NCI-H774 (cell line): ENCODE results near the gene DNAI2.
"Not testable (repeated sequence)": the region's sequence is repeated elsewhere in the genome, so short reads cannot be mapped to it uniquely, and the experiment has no call there.

Experiments used
- DNase-seq: peaks from one replicate; lab custom pipeline; 2025; lab: John Stamatoyannopoulos, UW

DNAI2 gene

DNA sequence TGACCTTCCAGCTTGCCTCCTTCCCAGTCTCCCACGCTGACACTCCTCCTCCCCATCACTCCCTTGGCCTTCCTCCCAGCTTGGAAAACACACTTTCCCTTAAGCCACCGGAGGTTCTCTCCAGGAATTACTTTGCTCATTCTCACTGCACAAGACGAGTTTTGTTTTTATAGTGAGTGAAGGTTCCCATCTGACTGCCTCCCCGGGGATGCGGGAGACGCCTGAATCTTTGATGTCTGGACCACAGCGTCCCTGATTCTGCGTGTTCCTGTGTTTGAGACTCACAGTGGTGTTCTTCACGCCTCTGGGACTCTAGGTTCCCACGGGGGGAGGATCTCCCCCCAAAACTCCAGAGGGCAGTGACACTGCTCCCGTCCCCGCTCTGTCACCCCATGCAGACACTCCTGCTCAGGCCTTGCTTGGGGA lies 2.0 kb downstream of the DNAI2 start:
- DNase-seq: no peak

DNA sequence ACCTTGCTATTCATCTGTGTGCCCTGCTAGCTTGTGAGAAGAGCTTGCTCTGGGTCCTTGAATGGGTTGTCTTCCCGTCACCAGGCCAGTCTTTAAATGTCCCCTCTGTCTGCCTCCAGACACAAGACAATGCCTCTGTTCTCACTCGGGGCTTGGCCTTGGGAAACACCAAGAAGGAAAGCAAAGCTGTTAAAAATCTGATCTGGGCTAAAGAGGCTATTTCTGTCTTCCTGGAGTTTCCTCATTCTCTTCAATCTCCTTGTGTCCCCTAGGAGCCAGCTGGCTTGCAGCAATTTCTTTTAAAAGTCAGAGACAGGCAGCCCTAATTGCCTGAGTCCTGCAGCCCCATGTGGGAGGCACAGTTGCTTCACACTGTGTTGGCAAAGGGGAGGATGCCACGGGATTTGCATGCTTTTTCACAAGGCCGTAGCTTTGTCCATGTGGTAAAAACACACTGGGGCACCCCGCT lies 2.5 kb downstream of the DNAI2 start:
- no peak for DNase-seq

DNA sequence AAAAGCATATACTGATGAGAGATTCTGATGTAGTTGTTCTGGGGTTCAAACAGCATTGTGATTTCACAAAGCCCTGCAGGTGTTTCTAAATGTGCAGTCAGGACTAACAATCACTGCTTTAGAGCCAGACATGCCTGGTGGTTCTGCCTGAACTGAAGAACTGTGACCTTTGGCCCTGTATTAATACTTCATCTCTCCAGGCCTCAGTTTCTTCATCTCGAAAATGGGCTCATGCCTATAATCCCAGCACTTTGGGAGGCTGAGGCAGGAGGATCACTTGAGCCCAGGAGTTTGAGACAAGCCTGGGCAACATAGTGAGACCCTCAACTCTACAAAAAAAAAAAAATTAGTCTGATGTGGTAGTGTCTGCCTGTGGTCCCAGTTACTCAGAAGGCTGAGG lies 3.9 kb downstream of the DNAI2 start:
- DNase-seq: no peak

DNA sequence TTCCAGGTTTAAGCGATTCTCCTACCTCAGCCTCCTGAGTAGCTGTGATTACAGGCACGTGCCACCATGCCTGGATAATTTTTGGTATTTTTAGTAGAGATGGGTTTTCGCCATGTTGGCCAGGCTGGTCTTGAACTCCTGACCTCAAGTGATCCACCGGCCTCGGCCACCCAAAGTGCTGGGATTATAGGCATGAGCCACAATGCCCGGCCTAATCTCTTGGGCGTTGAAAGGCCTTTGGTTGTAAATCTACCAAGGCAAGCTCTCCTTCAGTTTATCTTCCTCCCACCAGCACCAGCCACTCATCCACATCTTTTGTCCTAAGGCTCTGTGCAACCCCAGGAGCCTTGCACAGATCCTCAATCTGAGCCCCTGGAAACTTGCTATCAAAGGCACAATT lies 5.6 kb downstream of the DNAI2 start:
- DNase-seq: not testable (repeated sequence)

DNA sequence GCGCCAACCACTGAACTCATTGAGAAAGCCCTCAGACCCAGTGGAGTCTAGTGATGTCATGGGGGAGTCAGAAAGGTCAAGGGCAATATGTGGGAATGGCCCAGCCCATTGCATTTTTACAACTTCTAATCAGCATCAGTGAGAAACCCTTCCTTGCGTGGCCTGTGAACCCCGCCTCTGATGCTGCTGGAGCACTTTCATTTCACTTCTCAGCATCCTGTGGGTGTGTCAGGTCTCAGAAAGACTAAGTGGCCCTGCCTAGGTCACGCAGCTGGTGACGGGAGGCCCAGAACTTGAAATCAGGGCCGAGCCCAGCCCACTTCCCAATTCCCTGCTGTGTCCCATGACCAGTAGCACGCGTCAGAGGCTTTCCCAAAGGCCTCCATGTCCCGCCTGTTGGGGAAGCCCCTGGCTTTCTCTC lies 6.1 kb downstream of the DNAI2 start:
- no peak for DNase-seq

DNA sequence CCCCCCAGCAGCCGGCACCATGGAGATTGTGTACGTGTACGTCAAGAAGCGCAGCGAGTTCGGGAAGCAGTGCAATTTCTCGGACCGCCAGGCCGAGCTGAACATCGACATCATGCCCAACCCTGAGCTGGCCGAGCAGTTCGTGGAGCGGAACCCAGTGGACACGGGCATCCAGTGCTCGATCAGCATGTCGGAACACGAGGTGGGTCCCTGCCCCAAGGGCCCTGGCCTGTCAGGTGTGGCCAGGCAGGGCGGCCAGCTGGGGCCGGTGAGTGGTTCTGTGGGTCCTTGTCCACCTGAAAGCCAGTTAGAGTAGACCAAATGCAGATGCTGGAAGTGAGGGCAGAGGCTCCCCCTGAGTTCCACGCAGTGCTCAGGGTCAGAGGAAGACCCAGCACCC lies 7.8 kb downstream of the DNAI2 start:
- DNase-seq: no peak

DNA sequence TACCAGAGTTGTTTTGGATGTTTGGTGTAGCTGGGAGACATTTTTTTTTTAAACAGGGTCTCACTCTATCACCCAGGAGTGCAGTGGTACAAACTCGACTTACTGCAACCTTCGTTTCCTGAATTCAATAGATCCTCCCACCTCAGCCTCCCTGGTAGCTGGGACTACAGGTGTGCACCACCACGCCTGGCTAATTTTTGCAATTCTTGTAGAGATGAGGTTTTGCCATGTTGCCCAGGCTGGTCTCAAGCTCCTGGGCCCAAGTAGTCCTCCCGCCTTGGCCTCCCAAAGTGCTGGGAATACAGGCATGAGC lies 8.2 kb downstream of the DNAI2 start:
- not testable (repeated sequence) for DNase-seq

DNA sequence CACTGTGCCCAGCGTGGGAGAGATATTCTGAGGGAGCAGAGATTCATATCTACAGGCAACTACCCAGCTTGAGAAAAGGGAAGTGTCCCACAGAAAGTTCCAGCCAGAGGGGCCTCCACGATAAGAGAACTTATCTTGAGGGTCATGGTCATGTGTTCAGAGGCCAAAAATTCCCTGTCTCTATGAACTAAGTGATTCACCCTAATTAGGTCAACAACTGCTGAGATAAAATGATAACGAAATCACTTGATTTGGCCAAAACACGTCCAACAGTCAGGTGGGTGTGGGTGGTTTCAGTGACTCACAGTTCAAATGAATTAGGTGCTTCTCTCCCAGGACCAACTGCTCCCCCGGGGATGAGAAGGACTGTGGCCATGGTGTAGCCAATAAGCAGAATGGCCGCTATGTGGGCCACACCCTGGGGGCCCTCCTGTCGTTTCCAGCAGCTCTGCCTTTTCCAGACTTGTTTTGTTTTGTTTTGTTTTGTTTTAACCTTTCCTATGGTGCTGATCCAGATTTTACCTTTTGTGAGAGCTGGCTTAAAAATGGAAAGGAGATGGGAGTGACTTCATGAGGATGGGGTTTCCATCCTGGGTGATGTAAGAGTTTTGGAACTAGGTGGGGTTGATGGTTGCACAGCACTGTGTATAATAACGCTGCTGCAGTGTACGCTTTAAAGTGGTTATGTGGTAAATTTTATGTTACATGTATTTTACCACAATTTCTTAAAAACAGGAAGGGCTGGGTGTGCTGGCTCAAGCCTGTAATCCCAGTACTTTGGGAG lies 8.7 kb downstream of the DNAI2 start:
- no peak for DNase-seq

DNA sequence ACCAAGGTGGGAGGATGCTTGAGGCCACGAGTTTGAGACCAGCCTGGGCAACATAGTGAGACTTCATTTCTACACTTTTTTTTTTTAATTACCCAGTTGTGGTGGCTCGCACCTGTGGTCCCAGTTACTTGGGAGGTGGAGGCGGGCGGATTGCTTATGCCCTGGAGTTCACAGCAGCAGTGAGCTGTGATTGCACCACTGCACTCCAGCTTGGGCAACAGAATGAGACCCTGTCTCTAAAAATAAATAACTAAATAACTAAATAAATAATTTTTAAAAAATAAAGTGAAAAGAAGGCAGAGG lies 9.3 kb downstream of the DNAI2 start:
- no peak for DNase-seq

DNA sequence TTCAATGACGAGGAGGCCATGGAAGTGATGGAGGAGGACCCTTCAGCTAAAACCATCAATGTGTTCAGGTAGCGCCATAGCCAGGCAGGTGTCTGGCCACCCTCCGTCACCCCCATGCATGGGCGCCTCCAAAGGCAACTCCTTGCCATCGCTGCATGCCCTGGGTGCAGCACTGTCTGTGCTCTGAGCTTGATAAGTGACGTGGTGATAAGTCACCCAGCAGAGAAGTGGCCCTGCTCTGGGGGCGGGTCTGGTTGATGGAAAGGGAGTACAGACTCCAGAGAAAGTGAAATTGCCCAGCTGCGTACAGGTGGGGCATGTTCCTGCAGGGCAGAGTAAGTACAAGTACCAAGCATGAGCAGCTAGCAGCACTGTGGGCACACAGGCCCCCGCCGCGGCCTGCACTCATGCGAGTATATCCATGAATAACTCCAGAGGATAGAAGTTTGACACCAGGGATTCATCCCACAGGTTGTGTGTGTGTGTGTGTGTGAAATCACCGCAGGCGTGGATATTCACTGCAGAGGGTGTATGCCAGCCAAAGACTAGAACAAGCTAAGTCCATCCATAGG lies 13.1 kb downstream of the DNAI2 start:
- DNase-seq: no peak

DNA sequence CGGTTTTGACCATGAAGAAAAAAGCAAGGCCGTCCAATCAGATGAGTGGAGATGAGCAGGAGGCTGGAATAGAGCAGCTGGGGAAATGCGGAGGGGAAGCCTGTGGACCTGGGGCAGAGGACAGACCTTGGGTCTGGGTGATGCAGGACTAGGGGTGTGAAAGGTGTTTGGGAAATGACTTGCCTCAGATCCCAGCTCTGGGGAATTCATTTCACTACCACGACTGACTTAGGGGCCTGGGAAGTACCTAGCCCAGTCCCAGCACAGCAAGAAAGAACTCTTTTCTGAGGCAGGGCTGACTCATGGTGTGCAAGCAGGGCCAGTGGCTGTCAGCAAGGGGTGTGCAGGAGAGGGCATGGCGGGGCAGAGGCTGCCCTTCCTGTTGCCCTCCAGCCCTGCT lies 14.8 kb downstream of the DNAI2 start:
- no peak for DNase-seq

DNA sequence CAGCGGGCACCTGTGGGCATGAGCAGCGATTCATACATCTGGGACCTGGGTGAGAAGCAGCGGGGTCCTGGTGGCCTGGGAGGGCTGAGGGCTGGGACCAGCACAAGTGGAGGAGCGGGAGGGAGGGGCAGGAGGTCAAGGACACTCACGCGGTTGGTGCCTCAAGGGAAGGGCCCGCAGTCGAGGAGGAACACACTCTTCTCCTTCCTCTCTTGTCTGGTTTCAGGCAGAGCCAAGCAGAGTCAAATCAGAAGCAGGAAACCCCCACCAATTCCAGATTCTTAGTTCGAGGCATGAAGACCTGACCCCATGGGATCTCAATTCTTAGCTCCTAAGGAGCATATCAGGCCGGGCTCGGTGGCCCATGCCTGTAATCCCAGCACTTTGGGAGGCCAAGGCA lies 15.7 kb downstream of the DNAI2 start:
- no peak for DNase-seq

DNA sequence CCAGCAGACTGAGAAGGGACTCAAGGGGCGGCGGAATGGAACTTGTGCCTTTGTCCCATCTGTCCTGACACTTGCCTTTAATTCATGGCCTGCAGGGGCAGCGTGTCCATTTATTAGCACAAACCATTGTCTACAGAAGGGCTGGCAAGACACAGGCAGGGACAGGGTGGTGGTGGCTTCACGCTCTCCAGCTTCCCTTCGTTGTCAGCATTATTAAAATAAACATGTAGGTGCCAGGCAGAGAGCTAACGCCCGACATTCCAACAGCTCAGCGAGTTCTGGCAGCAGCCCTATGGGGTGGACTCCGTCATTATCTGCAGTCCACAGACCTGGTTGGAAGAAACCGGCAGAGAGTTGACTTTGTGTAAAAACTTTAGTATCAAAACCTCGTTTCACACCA lies 16.3 kb downstream of the DNAI2 start:
- no peak for DNase-seq

DNA sequence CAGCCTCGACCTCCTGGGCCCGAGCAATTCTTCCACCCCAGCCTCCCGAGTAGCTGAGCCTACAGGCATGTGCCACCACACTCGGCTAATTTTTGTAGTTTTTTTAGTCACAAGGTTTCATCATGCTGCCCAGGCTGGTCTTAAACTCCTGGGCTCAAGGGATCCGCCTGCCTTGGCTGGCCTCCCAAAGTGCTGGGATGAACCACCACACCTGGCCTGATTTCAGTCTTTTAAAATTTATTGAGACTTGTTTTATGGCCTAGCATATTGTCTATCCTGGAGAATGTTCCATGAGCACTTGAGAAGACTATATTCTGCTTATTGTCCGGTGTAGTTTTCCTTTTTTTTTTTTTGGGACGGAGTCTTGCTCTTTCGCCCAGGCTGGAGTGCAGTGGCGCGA lies 18.5 kb downstream of the DNAI2 start:
- DNase-seq: no peak

DNA sequence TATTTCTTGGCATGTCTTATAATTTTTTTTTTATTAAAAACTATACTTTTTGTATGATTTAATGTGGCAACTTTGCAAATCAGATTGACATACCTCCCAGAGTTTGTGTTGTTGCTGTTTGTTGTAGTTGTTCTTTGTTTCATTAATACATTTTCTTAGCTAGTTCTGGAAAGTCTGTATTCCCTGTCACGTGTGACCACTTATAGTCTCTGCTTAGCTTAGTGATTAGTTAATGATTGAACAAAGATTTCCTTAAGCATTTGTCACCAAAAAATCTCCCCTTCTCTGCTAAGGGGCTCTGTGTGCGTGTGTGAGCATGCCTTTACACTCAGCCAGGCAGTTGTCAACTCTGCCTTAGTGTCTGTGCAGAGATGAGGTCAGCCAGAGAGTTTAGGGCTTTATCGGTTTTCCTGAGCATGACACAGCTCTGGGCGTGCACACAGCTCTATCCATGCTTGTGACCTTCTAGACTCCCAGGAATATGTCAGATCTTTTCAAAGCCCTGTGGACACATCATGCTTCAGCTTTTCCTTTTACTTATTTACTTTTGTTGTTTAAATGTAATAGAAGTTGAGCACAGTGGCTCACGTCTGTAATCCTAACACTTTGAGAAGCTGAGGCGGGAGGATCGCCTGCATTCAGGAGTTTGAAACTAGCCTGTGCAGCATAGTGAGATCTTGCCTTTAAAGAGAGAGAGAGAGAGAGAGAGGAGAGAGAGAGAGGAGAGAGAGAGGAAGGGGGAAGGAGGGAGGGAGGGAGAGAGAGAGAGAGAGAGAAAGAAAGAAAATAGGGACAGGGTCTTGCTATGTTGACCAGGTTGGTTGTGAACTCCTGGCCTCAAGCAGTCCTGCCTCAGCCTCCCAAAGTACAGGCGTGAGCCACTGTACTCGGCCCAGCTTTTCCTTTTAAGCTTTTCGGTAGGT lies 21.9 kb downstream of the DNAI2 start:
- DNase-seq: no peak

DNA sequence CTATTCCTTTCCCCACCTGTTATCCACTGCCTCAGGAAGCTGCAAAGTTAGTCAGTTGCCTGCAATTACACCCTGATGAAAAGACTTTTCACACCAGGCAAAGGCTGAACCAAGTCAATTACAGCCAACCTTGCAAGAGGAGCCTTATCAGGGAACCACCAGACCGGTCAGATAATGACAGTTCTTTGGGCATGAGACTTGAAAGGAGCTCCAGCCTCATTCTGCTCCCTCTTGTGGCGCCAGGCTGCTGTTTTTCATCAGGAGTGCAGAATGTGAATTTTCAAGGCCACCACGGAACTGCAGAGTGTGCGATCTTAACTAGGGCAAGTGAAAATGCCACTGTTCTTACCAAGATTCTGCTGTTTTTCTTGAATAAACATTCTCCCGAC lies 22.5 kb downstream of the DNAI2 start:
- peak; percentile 26 for DNase-seq

DNA sequence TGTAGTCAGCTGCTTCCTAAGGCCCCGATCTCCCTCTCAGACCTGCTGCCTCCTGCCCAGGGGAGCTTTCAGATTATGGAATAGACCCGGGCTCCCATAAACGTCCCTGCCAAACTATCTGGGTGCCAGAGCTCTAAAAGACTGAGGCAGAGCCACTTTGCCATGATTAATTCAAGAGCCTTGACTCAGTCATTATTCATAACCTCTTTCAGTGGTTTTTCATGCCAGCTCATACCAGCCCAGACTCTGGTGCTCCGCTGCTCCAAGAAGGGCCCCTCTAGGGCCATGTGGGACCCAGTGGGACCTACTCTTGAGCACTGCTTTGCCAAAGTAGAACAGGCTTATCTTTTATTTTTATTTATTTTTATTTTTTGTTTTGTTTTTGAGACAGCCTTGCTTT lies 23.9 kb downstream of the DNAI2 start:
- DNase-seq: no peak

DNA sequence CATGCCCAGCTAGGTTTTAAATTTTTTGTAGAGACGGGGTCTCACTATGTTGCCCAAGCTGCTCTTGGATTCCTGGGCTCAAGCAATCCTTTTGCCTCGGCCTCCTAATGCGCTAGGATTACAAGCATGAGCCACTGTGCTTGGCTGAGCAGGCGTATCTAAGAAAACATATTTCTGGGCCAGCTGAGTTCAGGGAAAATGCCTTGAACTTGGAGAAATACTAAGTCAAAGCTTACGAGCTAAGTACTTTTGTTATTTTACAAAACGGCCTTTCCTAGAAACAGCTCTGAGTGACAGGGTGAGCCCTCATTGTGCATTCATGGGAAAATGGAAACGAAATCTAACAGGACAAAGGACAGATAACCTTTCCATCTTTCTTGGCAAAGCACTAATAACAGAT lies 24.7 kb downstream of the DNAI2 start:
- DNase-seq: no peak

DNA sequence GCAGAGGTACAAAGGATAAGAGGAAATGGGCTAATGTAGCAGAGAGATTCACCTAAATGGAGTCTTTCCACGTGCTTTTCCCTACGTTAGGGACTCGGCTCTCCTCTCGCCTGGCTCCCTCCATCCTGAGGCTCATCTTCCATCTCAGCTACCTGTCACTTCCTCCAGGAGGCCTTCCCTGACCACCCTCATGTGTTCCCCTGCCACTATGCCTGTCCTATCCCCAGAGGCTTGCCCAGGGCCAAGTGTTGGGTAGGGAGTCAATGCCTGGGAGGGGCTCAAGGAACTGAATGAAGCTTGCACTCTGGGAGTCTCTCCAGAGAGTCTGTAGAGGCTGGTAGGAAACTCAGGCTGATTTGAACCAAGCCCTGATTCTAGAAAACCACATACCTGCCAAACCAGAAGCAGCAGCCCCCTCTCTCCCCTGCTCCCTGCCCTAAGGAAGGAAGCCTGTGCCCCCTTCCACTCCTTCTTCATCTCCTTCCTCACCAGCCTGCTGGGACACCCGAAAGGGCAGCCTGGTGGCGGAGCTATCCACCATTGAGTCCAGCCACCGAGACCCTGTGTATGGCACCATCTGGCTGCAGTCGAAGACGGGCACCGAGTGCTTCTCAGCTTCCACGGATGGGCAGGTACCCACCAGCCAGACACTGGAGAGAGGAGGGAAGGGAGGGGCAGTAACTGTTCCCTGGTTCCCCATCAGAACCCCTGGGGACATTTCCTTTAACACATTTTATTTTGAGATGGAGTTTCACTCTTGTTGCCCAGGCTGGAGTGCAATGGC lies 25.4 kb downstream of the DNAI2 start:
- DNase-seq: no peak

DNA sequence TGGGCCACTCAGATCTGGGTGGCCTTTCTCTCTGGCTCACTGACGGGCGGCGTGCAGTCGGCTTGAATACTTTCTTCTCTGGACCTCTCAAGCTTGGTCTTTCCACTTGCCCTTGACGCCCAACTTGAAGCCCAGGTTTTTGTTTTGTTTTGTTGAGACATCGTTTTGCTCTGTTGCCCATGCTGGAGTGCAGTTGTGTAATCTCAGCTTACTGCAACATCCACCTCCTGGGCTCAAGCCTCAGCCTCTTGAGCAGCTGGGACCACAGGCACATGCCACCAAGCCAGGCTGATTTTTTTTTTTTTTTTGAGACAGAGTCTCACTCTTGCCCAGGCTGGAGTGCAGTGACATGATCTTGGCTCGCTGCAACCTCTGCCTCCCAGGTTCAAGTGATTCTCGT lies 29.3 kb downstream of the DNAI2 start:
- DNase-seq: no peak

DNA sequence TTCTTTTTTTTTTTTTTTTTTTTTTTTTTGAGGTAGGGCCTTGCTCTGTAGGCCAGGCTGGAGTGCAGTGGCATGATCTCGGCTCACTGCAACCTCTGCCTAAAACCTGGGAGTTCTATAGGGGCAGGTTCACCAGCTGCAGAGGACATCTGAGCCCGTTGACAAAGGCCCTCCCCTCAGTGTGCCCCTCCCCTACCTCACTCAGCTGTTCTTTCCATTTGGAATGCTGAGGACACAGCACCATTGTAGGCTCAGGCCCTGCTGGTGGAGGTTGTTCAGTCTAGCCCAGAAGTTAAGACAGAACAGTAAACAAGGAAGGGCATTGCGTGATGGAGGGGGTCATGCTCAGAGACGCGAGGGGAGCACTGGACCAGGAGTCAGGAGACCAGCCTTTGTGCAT lies 30.1 kb downstream of the DNAI2 start:
- DNase-seq: no peak

DNA sequence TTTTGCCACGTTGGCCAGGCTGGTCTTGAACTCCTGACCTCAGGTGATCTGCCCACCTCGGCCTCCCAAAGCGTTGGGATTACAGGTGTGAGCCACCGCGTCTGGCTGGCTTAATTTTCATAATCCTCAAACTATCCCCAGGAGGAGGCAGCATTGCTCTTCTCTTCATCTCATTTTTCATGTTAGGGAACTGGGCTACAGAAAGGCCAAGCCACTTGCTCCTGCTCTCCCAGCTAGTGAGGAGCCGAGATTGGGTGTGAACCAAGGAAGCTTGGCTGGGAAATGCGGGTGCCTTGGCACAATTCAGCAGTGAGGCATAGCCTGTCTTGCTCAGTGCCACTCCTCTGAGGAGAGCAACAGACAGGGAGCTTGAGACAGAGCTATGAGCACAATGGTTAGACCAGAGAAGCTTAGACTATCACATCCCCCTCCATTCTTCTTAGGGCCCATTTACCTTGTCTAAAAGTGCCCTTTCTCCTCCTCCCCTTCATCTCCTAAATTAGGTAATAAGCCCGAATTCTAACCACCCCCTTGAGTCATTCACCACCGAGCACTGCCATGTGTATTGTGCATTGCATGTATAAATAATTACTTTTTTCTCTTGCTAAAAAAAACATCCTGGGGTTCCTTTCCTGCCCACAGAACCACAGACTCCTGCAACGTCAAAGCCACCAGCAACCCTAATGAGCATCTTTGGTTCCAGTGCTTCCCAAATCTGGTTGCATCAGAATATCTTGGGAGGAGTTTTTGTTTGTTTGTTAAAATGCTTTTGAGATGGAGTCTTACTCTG lies 32.0 kb downstream of the DNAI2 start:
- no peak for DNase-seq
